GM12873 (cell line): ENCODE measurements around the gene PTK6.
A peak's percentile ranks its signal among the peaks of the same experiment; 100 is the strongest.

Experiments used
- CTCF ChIP-seq: IDR thresholded peaks from 2 replicates; pipeline ENCODE4 v1.5.1; 2012; ENCODE audit warnings: low read depth, mild to moderate bottlenecking, moderate library complexity, low read length, control low read depth; ENCODE audit not compliant: insufficient read depth; ENCODE audit errors: missing control alignments

Gene PTK6

GRCh38 chr20:63519668-63520503 lies 17.3 kb downstream of the PTK6 start:
- peak; percentile 4 for TF ChIP-seq CTCF

GRCh38 chr20:63518946-63519667 lies 18.1 kb downstream of the PTK6 start:
- no peak for TF ChIP-seq CTCF

GRCh38 chr20:63518351-63518861 lies 18.8 kb downstream of the PTK6 start:
- no peak for TF ChIP-seq CTCF

GRCh38 chr20:63517376-63518309 lies 19.5 kb downstream of the PTK6 start:
- no peak for TF ChIP-seq CTCF

GRCh38 chr20:63513207-63513606 lies 24.0 kb downstream of the PTK6 start:
- TF ChIP-seq CTCF, result no peak

GRCh38 chr20:63509088-63509564 lies 28.1 kb downstream of the PTK6 start:
- no peak for TF ChIP-seq CTCF
